ENCODE results near the gene WSB2. TPM values are rescaled to one million over a fixed set of nuclear protein-coding genes. Genes with fewer than 3 reads are reported as not detected.

Gene WSB2
- total RNA-seq: 65.3 and 80.4 TPM in 2 replicates

GRCh38 chr12:118061011-118061872 lies at the start of gene WSB2:
Gene WSB2, minus strand, starts transcription at chr12:118061179. Its CDS starts 131 bp downstream, at chr12:118061048.

GRCh38 chr12:118103601-118104382 lies 42.8 kb upstream of the WSB2 start, which contains the start of gene VSIG10:
Gene VSIG10, minus strand, starts transcription at chr12:118104011. Its CDS starts 340 bp downstream, at chr12:118103671.

DNA sequence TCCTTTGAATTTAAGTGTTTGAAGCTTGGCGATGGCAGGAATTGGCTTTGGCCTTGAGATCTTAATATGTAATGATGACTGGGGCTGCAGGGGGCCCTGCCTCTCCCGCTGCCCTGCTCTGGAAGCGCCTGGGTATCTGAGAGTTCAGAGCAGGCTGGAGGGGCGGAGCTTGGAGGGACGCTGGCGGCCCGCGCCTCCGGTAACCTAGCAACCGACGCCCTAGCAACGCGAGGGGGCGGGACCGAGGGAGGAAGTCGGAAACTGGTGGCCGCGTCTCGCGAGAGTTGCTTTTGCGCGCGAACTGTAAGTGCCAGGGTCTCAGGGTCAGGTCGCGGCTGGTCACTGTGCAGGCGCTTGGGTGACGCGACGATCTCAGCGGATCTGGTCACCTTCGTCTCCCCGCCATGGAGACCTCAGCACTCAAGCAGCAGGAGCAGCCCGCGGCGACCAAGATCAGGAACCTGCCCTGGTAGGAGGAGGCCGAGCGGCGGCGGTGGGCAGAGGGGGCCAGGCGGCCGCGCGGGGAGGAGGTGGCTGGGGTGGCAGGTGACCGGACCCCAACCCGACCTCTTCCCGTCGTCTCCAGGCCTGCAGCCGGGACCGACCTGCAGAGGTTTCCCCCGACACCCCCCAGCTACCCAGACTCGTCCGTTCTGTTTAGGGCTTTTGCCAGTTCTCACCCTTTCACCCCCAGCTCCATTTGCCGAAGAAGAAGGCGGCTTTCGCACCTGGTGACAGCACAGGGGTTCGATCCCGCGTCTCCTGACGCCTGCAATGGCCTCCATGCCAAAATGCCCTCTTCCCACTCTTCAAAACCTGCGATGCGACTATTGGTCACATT lies 44.3 kb downstream of the WSB2 start, which contains the start of gene RFC5:
Gene RFC5 (plus strand): TSS at position 280 of the 841 bp plus-strand sequence. CDS start 125 bp downstream, at position 405.

Other genes with a start within 250 kb of the WSB2 start
- not detected in 2 replicates for gene KSR2, start 92.2 kb downstream of the WSB2 start, total RNA-seq
- 8.4 and 10.1 TPM in 2 replicates for gene RFC5, start 44.5 kb downstream of the WSB2 start, total RNA-seq
- gene VSIG10, start 42.8 kb upstream of the WSB2 start, total RNA-seq: 15.3 and 21.6 TPM in 2 replicates
- 220 and 236 TPM in 2 replicates for gene PEBP1, start 74.9 kb upstream of the WSB2 start, total RNA-seq

All from bronchial smooth muscle cell (primary cell).